ENCODE measurements around the gene AGXT2.

The AGXT2 gene

GRCh38 chr5:35073160-35073559 lies 25.4 kb upstream of the AGXT2 start:
- TF ChIP-seq, protein P1, sequence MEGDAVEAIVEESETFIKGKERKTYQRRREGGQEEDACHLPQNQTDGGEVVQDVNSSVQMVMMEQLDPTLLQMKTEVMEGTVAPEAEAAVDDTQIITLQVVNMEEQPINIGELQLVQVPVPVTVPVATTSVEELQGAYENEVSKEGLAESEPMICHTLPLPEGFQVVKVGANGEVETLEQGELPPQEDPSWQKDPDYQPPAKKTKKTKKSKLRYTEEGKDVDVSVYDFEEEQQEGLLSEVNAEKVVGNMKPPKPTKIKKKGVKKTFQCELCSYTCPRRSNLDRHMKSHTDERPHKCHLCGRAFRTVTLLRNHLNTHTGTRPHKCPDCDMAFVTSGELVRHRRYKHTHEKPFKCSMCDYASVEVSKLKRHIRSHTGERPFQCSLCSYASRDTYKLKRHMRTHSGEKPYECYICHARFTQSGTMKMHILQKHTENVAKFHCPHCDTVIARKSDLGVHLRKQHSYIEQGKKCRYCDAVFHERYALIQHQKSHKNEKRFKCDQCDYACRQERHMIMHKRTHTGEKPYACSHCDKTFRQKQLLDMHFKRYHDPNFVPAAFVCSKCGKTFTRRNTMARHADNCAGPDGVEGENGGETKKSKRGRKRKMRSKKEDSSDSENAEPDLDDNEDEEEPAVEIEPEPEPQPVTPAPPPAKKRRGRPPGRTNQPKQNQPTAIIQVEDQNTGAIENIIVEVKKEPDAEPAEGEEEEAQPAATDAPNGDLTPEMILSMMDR (IDR thresholded peaks at IDR 0.05; ENCODE audit: control insufficient read depth, extremely low read depth, insufficient read depth), result no peak
- DNase-seq (ENCODE audit: low read depth), result no peak
- no peak overlapping the region for H3K4me3 ChIP-seq (ENCODE audit: low read depth, low read length)

- no peak for DNase-seq (ENCODE audit: low read depth)
- no peak overlapping the region for H3K4me3 ChIP-seq (ENCODE audit: low read depth, low read length)
- TF ChIP-seq, protein P1 (IDR thresholded peaks at IDR 0.05; ENCODE audit: control insufficient read depth, extremely low read depth, insufficient read depth), result no peak
These were observed 21.4 kb upstream of the AGXT2 start for GRCh38 chr5:35069188-35069587.

- no peak for DNase-seq (ENCODE audit: low read depth)
- no peak overlapping the region for H3K4me3 ChIP-seq (ENCODE audit: low read depth, low read length)
- TF ChIP-seq, protein P1 (IDR thresholded peaks at IDR 0.05; ENCODE audit: control insufficient read depth, extremely low read depth, insufficient read depth), result no peak
These were observed 20.2 kb upstream of the AGXT2 start for GRCh38 chr5:35067985-35068384.

DNA sequence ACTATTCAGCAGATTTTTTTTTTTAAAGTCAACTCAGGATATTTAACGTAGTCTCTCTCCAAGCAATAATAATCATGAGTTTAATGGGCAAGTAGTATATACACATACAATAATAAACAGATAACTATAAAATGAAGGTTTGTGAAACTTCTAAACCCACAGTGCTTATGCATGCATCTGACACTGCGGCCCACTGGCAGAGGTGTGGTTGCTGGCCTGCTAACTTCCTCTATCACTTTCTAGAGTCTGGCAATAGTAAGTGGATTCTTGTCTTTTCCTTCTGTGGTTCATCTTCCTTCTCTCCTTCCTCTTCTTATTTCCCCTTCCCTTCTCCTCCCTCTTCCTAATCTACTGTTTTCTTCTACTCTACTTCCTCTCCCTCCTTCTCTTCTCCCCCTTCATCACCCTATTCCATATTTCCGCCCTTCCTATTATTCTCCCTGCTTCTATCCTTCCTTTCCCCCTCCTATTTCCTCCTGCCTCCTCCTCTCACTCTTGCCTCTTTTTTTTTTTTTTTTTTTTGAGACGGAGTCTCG lies 18.6 kb upstream of the AGXT2 start:
- DNase-seq (ENCODE audit: low read depth), result no peak
- TF ChIP-seq, protein P1 (IDR thresholded peaks at IDR 0.05; ENCODE audit: control insufficient read depth, extremely low read depth, insufficient read depth), result no peak
- H3K4me3 ChIP-seq (ENCODE audit: low read depth, low read length), result no peak overlapping the region

GRCh38 chr5:35063414-35063813 lies 15.7 kb upstream of the AGXT2 start:
- TF ChIP-seq, protein P1 (IDR thresholded peaks at IDR 0.05; ENCODE audit: control insufficient read depth, extremely low read depth, insufficient read depth), result no peak
- no peak overlapping the region for H3K4me3 ChIP-seq (ENCODE audit: low read depth, low read length)
- peak; percentile 2 for DNase-seq (ENCODE audit: low read depth)

DNA sequence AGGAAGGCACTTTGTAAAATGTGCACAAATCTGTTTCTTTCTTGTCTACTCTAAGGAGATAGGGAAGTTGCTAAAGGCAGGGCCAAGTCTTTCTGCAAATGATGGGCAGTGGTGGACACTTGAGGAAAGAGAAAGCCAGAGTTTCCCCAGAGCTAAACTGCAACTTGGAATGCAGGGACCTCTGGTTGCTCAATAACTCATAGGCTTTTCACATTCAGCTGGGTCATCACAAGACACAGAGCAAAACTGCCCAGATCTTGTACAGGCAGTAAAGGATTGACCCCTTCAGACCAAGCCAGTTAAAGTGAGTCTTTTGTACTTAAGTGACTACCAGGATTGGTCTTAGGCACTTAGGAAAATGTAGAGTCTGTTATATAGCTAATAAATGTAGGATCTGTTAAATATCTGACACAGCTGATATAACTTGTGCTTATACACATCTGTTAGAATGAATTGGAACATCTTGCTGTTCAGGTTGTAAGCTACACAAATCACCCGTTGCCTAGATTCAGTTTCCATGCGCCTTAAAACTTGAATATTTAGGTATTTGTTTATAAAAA lies 13.5 kb upstream of the AGXT2 start:
- DNase-seq (ENCODE audit: low read depth), result no peak
- no peak overlapping the region for H3K4me3 ChIP-seq (ENCODE audit: low read depth, low read length)
- TF ChIP-seq, protein P1 (IDR thresholded peaks at IDR 0.05; ENCODE audit: control insufficient read depth, extremely low read depth, insufficient read depth), result no peak

DNA sequence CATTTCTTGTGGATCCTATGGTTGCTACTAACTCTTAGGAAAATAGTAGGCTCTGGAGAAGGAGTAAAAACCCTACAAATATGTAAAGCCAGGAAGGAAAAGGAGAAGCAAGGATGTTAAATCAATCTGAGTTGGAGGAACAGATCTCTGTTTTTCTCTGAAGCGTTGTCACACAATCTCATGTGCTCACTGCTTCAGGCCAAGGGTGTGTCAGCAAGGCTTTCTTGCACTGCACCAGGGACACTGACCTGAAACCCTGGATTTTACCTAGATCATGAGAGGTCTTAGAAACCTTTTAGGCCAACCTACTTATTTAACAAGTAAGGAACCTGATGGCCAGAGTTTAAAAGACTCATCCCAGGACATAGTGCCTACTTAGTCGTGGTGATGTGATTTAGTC lies 12.5 kb upstream of the AGXT2 start:
- no peak overlapping the region for H3K4me3 ChIP-seq (ENCODE audit: low read depth, low read length)
- TF ChIP-seq, protein P1 (IDR thresholded peaks at IDR 0.05; ENCODE audit: control insufficient read depth, extremely low read depth, insufficient read depth), result no peak
- DNase-seq (ENCODE audit: low read depth), result no peak

All from LNCaP clone FGC (cell line).